GM21526 (cell line): ENCODE measurements around the gene PDE6C.

Experiments used
- ATAC-seq: cut with Tn5 transposase; IDR thresholded peaks from one replicate; pipeline ENCODE4 v1.9.1; 2021; ENCODE audit warnings: moderate library complexity; ENCODE audit not compliant: unreplicated experiment, low FRiP score

Gene PDE6C

GRCh38 chr10:93612311-93612710 lies at the start of gene PDE6C:
PDE6C (plus strand) TSS chr10:93612537; CDS start chr10:93612726, 189 bp downstream.
- no peak for ATAC-seq

- no peak for ATAC-seq
Measured at GRCh38 chr10:93565446-93565845, 46.9 kb upstream of the PDE6C start.

GRCh38 chr10:93566435-93567276 lies 45.7 kb upstream of the PDE6C start, which contains the start of gene FFAR4:
FFAR4 (plus strand) TSS chr10:93566665; CDS start chr10:93566721, 56 bp downstream.
- ATAC-seq = no peak

- no peak for ATAC-seq
Measured at GRCh38 chr10:93567277-93568104, 44.8 kb upstream of the PDE6C start.

GRCh38 chr10:93568105-93568390 lies 44.3 kb upstream of the PDE6C start:
- ATAC-seq = no peak

- no peak for ATAC-seq
Measured at GRCh38 chr10:93570383-93570782, 42.0 kb upstream of the PDE6C start.

GRCh38 chr10:93572606-93573005 lies 39.7 kb upstream of the PDE6C start:
- no peak for ATAC-seq

GRCh38 chr10:93573051-93573909 lies 39.1 kb upstream of the PDE6C start:
- no peak for ATAC-seq

- ATAC-seq = no peak
Measured at GRCh38 chr10:93573924-93574323, 38.4 kb upstream of the PDE6C start.

- no peak for ATAC-seq
Measured at GRCh38 chr10:93576888-93577287, 35.4 kb upstream of the PDE6C start.

- no peak for ATAC-seq
Measured at GRCh38 chr10:93577565-93577964, 34.8 kb upstream of the PDE6C start.

GRCh38 chr10:93579089-93579488 lies 33.2 kb upstream of the PDE6C start:
- ATAC-seq = no peak

GRCh38 chr10:93579985-93580711 lies 32.2 kb upstream of the PDE6C start:
- ATAC-seq = no peak

GRCh38 chr10:93580828-93581227 lies 31.5 kb upstream of the PDE6C start:
- no peak for ATAC-seq

GRCh38 chr10:93584445-93584844 lies 27.9 kb upstream of the PDE6C start:
- ATAC-seq = no peak

GRCh38 chr10:93589648-93590562 lies 22.4 kb upstream of the PDE6C start:
- ATAC-seq = no peak

GRCh38 chr10:93590638-93591037 lies 21.7 kb upstream of the PDE6C start:
- no peak for ATAC-seq

- ATAC-seq = no peak
Measured at GRCh38 chr10:93591065-93591808, 21.1 kb upstream of the PDE6C start.
